SW 1271 (cell line): ENCODE measurements around the gene RUNX1.

Experiments
- DNase-seq, 2 experiments: peaks; one replicate each; lab custom pipeline; 2025; lab: John Stamatoyannopoulos, UW

Gene RUNX1

DNA sequence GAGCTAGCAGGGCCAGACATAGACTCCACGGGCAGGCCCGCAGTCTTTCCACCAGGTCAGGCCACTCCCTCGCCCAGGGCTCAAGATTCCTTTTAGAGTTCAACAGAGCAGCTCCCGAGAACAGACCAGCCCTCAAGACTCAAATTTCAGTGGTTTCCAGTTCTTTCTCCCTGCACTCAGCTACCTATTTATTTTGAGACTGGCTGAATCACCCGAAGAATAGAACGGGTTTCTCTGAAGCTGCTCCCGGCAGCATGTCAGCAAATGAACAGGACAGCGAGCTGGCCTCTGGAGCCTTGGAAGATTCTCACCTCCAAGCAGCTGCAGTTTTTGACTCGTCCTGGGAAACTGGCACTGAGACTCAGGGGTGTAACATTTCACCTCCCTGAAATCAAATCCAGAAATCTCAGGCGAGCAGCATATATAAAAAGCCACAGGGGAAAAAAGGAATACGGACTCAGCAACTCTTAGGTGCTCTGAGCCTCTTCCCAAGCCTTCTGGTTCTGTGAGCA is 202.4 kb downstream of the RUNX1 start:
- DNase-seq = no peak

DNA sequence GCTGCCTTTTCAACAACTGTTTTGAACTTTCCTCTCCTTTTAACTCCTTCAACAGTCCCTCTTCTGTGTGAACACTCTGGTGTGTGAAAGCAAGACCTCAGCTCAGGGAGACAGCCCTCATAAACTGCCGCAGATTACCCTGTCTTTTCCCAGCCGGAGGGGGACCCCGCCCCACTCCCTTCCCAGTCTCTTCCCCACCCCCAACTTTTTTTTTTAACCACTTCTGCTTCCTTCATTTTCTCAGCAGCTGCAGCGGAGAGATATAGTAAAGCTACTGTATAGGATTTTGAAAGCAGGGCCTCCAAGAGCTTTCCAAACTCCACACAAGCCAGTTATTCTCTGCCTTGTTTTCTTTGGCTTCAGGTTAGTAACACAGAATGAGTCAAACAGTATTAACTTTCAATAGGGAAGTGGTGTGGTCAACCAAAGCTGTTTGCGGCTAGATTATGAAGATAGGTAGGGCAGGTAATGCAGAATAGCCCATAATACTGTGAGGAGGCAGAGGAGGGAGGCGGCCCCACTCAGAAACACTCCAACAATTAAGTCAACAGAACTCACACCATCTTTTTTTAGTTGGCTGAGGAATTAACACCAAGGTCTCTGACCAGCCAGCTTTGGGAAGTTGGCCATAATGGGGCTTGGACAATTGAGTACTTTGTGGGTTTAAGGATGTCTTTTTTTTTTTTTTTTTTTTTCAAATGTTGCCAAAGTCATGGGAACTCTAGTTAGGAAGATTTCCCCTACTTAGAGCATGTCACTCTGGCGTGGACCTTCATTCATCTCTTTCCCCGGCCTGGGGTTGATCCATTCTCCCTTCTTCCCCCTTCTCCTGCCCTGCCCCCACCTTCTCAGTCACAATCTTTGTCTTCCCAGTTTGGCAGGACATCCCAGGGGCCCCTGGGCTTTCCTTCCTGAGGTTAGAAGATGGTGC is 203.3 kb downstream of the RUNX1 start:
- no peak for DNase-seq

DNA sequence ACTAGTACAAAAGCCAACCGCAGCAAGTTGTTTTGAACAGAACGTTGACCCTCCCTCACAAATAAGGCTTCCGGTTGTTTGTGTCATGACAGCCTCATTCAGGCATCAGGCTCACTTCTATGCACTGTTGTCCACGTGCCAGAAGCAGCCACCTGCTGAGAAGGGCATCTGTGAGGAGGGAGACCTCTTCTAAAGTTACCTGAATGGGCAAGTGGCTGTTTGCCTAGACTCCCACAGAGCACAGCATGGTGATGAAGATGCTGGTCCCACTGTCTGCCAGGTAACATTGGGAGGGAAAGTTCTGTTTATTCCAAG is 204.2 kb downstream of the RUNX1 start:
- DNase-seq = no peak

DNA sequence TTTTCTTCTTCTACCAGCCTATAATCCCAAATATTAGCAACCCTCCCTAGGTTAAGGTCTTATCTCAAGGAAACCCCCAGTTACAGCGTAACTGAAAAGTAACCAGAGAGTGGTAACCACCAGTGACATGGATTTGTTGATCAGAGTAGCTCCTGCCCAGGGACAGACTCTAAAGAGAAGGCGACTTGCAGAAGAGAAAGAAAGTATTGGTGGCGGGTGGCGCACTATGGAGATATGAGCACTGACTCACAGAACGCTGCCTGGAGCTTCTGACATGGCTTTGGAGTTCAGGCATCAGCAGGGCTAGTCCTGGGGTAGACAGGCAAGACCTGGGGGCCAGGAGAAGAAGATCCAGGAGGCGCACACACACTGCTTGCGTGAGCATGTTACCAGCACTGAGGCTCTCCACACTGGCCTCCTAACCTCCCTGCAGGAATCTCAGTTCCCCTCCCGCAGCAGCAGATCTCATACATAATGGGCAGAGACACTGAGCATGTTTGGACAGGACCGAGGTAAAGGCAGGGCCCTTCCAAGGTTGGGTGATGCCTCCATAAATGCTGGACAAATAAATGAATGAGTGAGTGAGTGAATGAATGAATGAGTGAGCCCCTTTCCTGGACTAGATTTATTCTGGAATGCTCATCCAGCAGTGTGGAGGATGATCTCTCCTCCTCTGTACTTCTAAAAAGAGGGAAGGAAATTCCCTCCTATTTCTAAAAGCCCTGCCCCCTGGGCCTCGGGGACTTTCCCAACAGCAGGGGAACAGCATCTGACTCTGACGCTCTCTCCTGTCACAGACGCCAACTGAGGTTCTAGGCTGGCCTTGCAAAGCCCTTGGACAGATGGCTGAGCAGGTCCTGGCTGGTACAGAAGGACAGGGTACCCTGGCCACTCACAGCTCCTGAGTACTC is 204.8 kb downstream of the RUNX1 start:
- DNase-seq = no peak

DNA sequence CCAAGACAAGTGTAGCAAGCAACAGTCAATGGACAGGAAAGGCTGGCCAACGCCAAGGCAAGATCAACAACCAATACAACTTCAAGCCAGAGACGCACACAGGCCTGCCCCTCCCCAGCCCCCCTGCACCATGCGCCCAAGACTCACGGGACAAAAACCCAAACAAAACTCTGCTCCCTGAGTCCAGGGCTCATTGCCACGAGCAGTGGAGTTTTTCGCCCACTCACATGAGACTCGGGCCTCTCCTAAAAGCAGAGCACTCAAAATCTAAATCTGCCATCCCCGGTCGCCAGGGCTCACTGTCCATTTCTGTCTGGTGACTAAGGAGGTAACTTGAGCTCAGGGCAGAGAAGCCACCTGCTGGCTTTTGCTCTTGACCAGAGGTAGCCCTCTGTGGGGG is 205.5 kb downstream of the RUNX1 start:
- no peak for DNase-seq

DNA sequence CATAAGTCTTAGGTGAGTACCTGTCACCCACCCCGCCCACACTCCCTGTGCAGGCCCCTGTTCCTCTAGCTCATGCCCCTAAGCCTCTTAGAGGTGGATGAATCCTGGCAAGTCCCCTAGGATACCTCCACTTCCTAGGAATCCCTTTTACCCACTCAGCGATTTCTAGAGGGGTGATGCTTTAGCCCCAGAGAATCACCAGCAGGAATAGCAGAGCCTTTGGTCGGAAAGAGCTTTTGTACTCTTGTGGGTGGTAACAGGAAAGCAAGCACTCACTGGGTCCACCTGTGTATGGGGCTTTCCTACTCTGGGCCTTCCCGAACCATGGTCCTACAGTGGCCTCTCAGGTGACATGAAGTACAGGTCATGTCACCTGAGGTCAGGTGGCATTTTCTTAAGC is 207.9 kb downstream of the RUNX1 start:
- DNase-seq = no peak

DNA sequence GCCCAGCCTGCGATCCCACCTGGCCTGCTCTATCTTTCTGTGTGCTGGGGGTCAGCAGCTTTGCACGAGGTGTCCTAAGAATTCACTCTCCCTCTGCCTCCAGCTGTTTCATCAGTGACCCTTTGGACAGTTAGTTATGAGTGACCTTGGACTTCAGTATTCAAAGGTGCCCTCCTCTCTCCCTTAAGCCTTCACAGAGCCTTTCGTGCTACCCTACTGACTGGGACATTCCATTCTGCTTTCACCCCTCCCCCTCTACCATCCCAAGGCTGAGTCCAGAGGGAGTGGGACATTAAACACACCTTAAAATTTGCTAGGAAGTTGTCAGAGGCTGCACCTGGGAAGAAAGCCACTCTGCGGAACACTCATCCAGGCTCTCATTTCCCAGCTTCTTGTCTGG is 208.4 kb downstream of the RUNX1 start:
- DNase-seq = no peak

DNA sequence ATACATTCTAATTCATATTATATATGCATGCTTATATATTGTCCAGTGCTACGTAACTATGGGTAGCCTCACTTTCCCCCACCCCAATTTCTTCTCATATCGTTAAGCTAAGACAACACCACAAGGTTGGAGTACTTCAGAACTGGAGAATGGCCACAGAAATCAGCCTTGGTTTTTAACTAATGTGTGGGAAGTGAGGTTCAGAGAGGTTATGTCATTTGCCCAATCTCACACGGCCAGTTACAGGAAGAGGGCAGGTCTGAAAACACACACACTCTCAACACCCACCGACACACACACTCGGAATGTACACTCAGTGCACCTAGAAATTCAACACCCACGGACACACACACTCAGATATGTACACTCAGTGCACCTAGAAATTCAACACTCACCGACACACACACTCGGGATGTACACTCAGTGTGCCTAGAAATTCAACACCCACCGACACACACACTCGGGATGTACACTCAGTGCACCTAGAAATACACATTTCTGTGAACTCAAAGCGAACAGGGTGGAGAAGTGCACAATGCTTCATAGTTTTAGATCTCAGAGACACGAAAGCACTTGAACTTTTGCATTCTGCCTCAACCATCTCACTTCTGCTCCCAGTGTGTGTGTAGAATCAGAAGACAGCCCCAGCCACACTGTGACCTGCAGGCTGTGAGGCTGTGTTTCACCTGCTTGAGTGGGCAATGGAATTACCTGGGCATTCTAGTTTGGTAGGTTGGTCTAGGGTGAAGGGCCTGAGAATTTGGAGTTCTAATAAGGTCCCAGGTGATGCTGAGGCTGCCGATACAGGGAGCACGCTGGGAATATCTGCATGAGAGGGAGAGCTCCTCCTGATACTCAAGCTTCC is 209.9 kb downstream of the RUNX1 start:
- DNase-seq = no peak

DNA sequence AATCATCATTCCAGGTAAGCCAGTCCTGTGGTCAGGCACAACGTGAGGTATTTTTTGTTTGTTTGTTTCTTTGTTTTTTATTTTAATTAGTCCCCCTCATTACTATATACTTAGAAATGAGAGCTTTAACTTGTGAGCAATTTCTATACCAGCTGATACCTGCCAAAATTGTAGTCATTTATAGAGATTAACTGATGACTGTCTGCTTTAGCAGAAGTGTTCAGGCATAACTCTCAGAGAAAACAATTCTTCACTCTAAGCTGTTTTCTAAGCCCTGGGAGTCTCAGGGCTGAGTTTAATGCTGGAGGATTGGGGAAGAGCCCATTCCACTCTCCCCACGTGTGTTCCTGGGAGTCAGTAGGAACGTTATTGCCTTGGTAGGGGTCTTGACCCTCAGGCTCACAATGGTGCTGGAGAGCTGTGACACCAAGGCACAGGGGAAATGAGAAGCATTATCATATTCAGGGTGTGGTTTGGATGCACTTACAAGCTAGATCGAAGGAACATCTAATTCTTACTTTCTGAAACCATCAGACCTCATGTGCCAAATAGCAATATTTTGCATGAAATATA is 212.1 kb downstream of the RUNX1 start:
- DNase-seq = no peak

DNA sequence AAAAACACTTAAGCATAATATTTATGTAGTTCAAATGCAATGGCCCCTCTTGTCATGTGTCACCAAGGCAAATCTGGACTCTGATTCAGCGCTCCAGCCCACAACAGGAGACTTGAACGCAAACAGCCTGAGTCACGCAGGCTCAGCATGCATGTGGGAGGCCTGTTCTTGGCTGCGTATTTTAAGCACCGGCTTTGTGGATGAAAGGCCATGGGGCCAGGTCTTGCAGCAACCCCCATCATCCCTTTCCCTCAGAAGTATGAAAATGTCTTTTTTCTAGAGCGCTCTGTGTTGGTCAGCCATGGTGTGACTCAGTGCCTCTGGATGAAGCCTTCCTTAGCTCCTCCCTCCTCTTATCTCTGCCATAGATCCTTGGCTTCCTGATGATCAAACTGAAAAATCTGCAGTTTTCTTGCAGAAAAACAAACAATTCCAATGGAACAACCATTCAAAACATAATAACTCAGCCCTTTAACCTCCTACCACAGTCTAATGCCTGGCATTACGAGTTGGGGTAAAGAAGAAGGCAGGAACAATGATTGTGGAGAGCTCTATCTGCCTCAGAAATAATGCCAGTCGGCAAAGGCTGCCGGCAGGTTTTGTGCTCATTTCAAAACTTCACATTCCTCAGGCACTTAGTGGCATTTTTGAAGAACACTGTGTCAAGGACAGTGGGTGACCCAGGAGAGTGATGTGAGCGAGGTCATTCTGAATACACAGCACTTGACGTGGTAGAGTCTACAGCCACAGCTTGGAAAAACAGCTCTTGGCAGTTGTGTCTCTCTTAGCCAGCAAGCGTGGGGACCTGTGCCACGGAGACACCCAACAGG is 212.8 kb downstream of the RUNX1 start:
- DNase-seq = no peak

DNA sequence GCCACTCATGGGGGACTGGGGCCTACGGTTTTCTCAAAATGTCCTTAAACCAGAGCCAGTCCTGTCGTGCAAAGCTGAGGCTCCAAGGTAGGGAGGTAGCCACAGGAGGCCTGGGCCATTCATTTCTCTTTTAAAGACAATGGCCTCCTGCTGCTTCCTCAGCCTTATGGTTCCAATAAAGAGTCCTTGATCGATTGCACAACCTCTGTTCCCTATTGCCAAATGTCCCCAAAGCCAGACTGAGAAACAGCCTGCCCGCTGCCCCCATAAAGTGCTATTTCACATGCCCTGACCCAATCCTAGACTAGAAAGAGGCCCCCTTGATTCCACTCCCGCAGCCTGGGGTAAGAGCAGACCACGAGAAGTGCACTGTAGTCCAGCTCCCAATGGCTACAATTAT is 213.6 kb downstream of the RUNX1 start:
- DNase-seq = no peak

DNA sequence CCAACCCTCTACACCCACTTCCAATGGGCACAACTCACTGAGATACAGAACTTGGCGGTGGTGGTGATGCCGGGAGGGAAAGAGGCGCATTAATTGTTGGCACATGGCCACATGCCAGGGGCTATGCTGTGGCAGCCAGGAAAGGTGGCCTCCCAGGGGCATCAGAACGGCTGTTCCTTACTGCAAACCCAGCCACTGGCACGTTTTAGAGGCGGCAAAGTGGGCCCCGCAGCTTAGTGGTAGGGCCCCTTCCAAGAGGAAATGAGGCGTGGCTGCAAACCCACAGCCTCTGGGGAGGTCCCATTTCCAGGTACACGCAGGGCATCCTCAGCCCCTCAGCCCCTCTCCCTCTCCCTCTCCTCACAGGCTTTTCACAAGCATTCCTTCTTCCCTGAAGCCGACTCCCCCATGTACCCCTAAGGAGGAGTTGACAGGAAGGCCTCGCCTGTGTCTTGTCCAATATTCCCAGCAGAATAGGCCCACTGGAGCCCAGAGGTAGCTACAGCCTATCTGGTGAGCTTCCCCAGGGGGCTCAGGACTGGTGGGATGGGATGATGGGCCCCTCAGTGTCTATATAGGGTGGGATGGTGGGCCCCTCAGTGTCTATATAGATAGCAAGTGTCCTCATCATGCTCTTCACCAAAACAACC is 214.1 kb downstream of the RUNX1 start:
- no peak for DNase-seq

DNA sequence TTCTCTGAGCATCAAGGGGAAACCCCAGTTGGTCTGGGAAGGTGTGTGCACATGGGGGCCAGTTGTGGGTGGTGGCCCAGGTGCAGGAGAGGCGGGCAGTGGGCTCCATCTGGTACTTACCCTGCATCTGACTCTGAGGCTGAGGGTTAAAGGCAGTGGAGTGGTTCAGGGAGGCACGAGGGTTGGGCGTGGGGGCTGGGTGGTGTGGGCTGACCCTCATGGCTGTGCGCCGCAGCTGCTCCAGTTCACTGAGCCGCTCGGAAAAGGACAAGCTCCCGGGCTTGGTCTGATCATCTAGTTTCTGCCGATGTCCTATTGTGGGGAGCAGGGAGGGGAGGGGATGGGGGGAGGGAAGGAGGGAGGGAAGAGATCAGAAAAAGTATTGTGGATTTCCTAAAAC is 214.8 kb downstream of the RUNX1 start:
- no peak for DNase-seq

DNA sequence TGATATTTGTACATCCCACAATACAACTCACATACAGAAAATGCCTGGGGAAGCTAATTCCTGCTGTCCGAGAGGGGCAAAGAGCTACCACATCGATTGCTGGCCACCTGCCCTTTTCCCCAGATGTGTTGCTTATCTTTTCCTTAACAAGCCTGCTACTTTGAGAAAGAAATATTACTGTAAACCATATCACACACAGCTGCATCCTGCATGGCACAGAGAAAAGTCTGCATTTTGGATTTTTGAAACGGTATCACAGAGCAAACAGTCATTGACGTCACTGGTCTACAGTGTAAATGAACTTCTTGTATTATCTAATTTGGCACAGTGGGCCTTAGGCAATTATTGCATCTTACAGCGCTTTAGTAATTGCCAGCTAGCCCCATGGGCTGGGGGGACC is 215.6 kb downstream of the RUNX1 start:
- DNase-seq = no peak

DNA sequence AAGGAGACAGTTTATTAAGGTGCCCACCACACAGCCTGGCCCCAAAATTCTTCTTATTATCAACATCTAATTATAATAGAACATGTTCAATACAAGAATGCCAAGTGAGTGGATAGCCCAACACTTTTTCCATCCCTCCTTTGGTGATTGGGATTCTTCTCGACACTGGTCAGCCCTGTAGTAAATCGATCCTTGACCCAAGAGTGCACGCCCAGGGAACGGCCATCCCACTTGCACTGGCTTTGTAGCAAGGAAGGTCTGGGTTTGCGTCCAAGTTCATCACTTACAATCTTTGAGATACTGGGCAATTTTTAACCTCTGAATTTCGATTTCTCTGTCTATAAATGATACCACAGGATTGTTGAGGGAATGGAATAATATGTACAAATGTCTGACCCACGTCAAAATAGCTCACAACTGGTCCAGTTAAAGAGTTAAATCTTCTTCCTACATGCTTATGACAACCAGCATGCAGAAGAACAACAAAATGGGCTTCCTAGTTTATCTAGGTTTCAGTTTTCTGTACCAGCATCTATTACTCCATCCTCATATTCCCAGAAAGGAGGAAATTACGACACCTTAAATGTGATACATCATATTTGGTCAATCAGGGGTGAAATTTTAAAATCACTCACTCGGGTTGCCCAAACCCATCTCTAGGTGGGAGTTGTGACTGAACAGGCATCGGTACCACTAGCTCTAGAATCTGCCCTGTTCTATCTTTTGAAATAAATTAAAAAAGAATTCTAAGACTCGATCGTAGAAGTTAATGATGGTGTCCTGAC is 218.5 kb downstream of the RUNX1 start:
- no peak for DNase-seq

DNA sequence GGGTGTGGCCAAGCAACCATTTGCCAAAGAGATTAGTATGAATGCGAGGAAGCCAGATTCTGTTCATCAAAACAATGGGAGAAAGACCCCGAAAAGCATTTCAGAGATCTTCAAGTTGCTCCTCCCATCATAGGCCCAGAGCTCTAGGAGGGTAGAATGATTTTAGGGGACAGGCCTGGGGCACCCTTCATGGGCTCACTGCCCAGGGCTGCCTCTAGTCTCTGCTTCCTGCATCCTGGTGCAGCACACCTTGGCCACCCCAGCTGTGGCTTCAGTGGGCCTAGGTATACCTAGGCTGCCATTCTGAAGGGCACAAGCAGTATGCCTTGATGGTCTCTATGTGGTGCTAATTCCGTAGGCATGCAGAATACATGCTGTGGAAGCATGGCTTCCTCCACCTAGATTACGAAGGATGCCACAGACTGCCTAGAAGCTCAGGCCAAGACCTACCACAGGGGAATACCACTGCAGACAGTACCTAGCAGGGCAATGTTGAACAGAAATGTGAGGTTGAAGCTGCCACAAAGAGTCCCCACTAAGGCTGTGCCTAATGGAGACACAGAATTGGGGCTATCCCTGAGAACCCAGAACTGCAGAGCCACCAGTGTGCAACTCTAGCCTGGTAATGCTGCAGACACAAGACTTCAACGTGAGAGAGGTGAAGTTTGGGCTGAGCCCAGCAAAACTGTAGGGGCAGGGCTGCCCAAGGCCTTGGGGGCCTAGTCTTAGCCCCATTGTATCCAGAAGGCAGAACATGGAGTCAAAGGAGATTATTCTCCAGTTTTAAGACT is 221.5 kb downstream of the RUNX1 start:
- no peak for DNase-seq

DNA sequence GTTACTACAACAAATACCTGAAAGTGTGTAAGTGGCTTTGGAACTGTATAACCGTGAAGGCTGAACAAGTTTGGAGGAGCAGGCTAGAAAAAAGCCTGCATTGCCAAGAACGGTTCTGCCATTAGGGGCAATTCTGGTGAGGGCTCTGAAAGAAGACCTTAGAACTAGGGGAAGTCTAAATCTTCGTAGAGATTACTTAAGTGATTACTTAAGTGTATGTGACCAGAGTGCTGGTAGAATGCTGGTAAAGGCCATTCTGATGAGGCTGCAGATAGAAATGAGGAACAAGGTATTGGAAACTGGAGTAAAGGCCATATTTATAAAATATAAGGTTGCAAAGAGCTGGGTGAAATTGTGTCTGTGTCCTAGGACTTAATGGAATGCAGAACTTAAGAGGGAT is 222.3 kb downstream of the RUNX1 start:
- DNase-seq = no peak

DNA sequence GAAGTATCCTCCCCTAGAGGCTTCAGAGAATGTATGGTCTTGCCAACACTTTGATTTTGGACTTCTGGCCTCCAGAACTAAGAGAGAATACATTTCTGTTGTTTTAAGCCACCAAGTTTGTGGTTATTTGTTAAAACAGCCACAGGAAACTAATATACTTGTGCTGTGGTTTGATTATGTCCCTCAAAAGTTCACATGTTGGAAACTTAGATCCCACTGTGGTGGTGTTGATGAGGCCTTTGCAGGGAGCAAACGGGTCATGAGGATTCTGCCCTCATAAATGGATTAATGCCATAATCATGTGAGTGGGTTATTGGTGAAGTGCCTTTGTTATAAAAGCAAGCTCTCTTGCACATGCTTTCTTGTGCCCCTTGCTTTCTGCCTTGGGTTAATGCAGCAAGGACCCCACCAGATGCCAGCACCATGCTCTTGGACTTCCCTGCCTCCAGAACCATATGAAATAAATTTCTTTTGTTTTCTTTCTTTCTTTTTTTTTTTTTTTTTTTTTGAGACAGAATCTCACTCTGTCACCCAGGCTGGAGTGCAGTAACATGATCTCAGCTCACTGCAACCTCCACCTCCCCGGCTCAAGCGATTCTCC is 223.1 kb downstream of the RUNX1 start:
- no peak for DNase-seq
